Retinal pigment epithelial cell (primary cell): ENCODE results near the gene POLR3K.

Experiments used
- DNase-seq: peaks from one replicate; pipeline ENCODE4 v3.0.0-alpha.2; 2010; ENCODE audit warnings: low read depth
- H3K4me3 ChIP-seq: 2 replicates; pipeline ENCODE4 v1.5.1; 2011; ENCODE audit warnings: mild to moderate bottlenecking, low read length, control low read depth, moderate library complexity
- CTCF ChIP-seq: conservative IDR thresholded peaks from 2 replicates; pipeline ENCODE4 v1.5.1; 2011; ENCODE audit warnings: low read depth, low read length, control low read depth, inconsistent platforms

The POLR3K gene

GRCh38 chr16:85407-85782, 32.0 kb upstream of the POLR3K start:
- TF ChIP-seq CTCF = no peak
- no peak for DNase-seq
- no peak overlapping the region for H3K4me3 ChIP-seq

GRCh38 chr16:84718-85406, 31.5 kb upstream of the POLR3K start:
- DNase-seq = peak; percentile 77
- no peak overlapping the region for H3K4me3 ChIP-seq
- TF ChIP-seq CTCF = no peak

GRCh38 chr16:83781-84615, 30.6 kb upstream of the POLR3K start:
- no peak overlapping the region for H3K4me3 ChIP-seq

GRCh38 chr16:83060-83603, 29.7 kb upstream of the POLR3K start:
- no peak for TF ChIP-seq CTCF
- H3K4me3 ChIP-seq = no peak overlapping the region
- DNase-seq = no peak

More at GRCh38 chr16:83781-84615, 30.6 kb upstream of the POLR3K start:
- TF ChIP-seq CTCF = no peak
- no peak for DNase-seq

- DNase-seq = no peak
- peak overlapping the region; percentile 57 for H3K4me3 ChIP-seq
- no peak for TF ChIP-seq CTCF
Observed at GRCh38 chr16:79151-80054, 26.0 kb upstream of the POLR3K start.

GRCh38 chr16:78444-79150, 25.2 kb upstream of the POLR3K start:
- no peak for TF ChIP-seq CTCF
- DNase-seq = no peak
- peak overlapping the region; percentile 57 for H3K4me3 ChIP-seq
